IMR-90 (cell line): ENCODE results near the gene THOP1. TPM values are rescaled to one million over a fixed set of nuclear protein-coding genes. Genes with fewer than 3 reads are reported as not detected.

ENCODE experiments used
- ATAC-seq: fragments of 200-7000 bp; cut with Tn5 transposase; 2 replicates; pipeline ENCODE4 v1.9.1; 2020; ENCODE audit warnings: low read depth, mild to moderate bottlenecking, moderate library complexity
- BruUV-seq: library from RNA; stranded (reverse); fragments of 400-500 nt; replicated peaks from 2 replicates; lab custom pipeline; 2021; lab: Mats Ljungman, UMichigan
- CTCF ChIA-PET: fragments of 300-600 bp; formaldehyde crosslinking; extraction: SDS; loops from one replicate; lab custom pipeline; 2021; ENCODE audit warnings: antibody characterized with exemption; lab: Yijun Ruan, JAX
- POLR2A ChIA-PET: fragments of 300-600 bp; sonication (Branson Sonifier 250); formaldehyde crosslinking; loops from one replicate; lab custom pipeline; 2022; ENCODE audit warnings: antibody characterized with exemption; ENCODE audit not compliant: unreplicated experiment; lab: Charles Lee
- DNase-seq: peaks from one replicate; pipeline ENCODE4 v3.0.0; 2013
- H2AFZ ChIP-seq: replicated peaks from 2 replicates; pipeline ENCODE3; 2013; ENCODE audit warnings: low read length, mild to moderate bottlenecking; ENCODE audit not compliant: poor library complexity
- H2AK5ac ChIP-seq: 2 replicates; pipeline ENCODE4 v1.6.1; 2013; ENCODE audit warnings: low read depth, low read length, inconsistent platforms
- H2AK9ac ChIP-seq: replicated peaks from 2 replicates; pipeline ENCODE3; 2013; ENCODE audit warnings: mild to moderate bottlenecking, low read depth, low read length, moderate library complexity; ENCODE audit not compliant: poor library complexity
- H2BK120ac ChIP-seq: 2 replicates; pipeline ENCODE4 v1.6.1; 2013; ENCODE audit warnings: low read depth, low read length, inconsistent platforms
- H2BK15ac ChIP-seq: 3 replicates; pipeline ENCODE4 v1.6.1; 2013; ENCODE audit warnings: low read depth, low read length, inconsistent platforms
- H2BK20ac ChIP-seq: 2 replicates; pipeline ENCODE4 v1.6.1; 2013; ENCODE audit warnings: low read depth, mild to moderate bottlenecking, inconsistent platforms, low read length, moderate library complexity
- H2BK5ac ChIP-seq: 2 replicates; pipeline ENCODE4 v1.6.1; 2013; ENCODE audit warnings: mild to moderate bottlenecking, low read depth, low read length, inconsistent platforms; ENCODE audit not compliant: poor library complexity, severe bottlenecking
- H3K14ac ChIP-seq: replicated peaks from 2 replicates; pipeline ENCODE4 v1.6.1; 2013; ENCODE audit warnings: low read depth, low read length, inconsistent platforms
- H3K18ac ChIP-seq: 2 replicates; pipeline ENCODE4 v1.6.1; 2013; ENCODE audit warnings: low read depth, low read length, control low read depth
- H3K23ac ChIP-seq: 2 replicates; pipeline ENCODE4 v1.6.1; 2013; ENCODE audit warnings: low read depth, low read length, inconsistent platforms
- H3K27ac ChIP-seq: 2 replicates; pipeline ENCODE4 v1.5.1; 2013; ENCODE audit warnings: mild to moderate bottlenecking, control low read depth, low read length; ENCODE audit not compliant: insufficient read depth
- H3K27me3 ChIP-seq: 2 replicates; pipeline ENCODE4 v1.6.1; 2013; ENCODE audit warnings: low read length; ENCODE audit not compliant: control insufficient read depth, insufficient read depth
- H3K36me3 ChIP-seq: 2 replicates; pipeline ENCODE4 v1.6.1; 2013; ENCODE audit warnings: low read length, mixed read lengths; ENCODE audit not compliant: control insufficient read depth, insufficient read depth
- H3K4ac ChIP-seq: 2 replicates; pipeline ENCODE4 v1.6.1; 2013; ENCODE audit warnings: low read depth, low read length, inconsistent platforms
- H3K4me1 ChIP-seq: 2 replicates; pipeline ENCODE4 v1.6.1; 2013; ENCODE audit warnings: low read length, mixed read lengths; ENCODE audit not compliant: control insufficient read depth, insufficient read depth
- H3K4me2 ChIP-seq: 2 replicates; pipeline ENCODE4 v1.6.1; 2013; ENCODE audit warnings: low read depth, mild to moderate bottlenecking, control low read depth, low read length, moderate library complexity
- H3K4me3 ChIP-seq: 2 replicates; pipeline ENCODE4 v1.5.1; 2013; ENCODE audit warnings: low read depth, mild to moderate bottlenecking, control low read depth, low read length, moderate library complexity; ENCODE audit not compliant: insufficient read depth
- H3K56ac ChIP-seq: 2 replicates; pipeline ENCODE4 v1.6.1; 2013; ENCODE audit warnings: low read length, inconsistent platforms; ENCODE audit not compliant: insufficient read depth; ENCODE audit errors: extremely low read depth
- H3K79me1 ChIP-seq, 2 experiments: 2 replicates each; pipeline ENCODE4 v1.6.1; 2013; ENCODE audit warnings: low read length in 2 of 2, inconsistent platforms in 1 of 2, low read depth in 1 of 2
- H3K9ac ChIP-seq: 2 replicates; pipeline ENCODE4 v1.6.1; 2013; ENCODE audit warnings: low read depth, low read length, control low read depth
- H3K9me1 ChIP-seq: 2 replicates; pipeline ENCODE4 v1.6.1; 2013; ENCODE audit warnings: low read length, inconsistent platforms; ENCODE audit not compliant: insufficient read depth
- H3K9me3 ChIP-seq: 2 replicates; pipeline ENCODE4 v1.6.1; 2013; ENCODE audit warnings: low read length; ENCODE audit not compliant: control insufficient read depth, insufficient read depth
- H4K20me1 ChIP-seq: 2 replicates; pipeline ENCODE4 v1.6.1; 2013; ENCODE audit warnings: low read length, inconsistent platforms; ENCODE audit not compliant: insufficient read depth
- H4K5ac ChIP-seq: 2 replicates; pipeline ENCODE4 v1.6.1; 2013; ENCODE audit warnings: mild to moderate bottlenecking, low read depth, low read length, control low read depth
- H4K8ac ChIP-seq, 2 experiments: 2 replicates each; pipeline ENCODE4 v1.6.1; 2013; ENCODE audit warnings: low read depth in 2 of 2, low read length in 2 of 2, control low read depth in 1 of 2, inconsistent platforms in 1 of 2
- H4K91ac ChIP-seq: 2 replicates; pipeline ENCODE4 v1.6.1; 2013; ENCODE audit warnings: low read depth, low read length, inconsistent platforms; ENCODE audit not compliant: insufficient read depth
- BHLHE40 ChIP-seq: fragments of 150-350 bp; IDR thresholded peaks from 2 replicates; pipeline ENCODE4 v1.6.1; 2016; ENCODE audit warnings: mild to moderate bottlenecking, low read depth, low read length
- CEBPB ChIP-seq: IDR thresholded peaks from 2 replicates; pipeline ENCODE4 v1.6.1; 2012; ENCODE audit warnings: low read depth, low read length, improper control_type of control experiment
- CHD1 ChIP-seq: IDR thresholded peaks from 2 replicates; pipeline ENCODE4 v1.6.1; 2012; ENCODE audit warnings: low read depth, low read length, improper control_type of control experiment
- CTCF ChIP-seq: conservative IDR thresholded peaks from 2 replicates; pipeline ENCODE4 v1.5.1; 2012; ENCODE audit warnings: mild to moderate bottlenecking, low read depth, low read length, improper control_type of control experiment
- FOS ChIP-seq: fragments of 150-350 bp; IDR thresholded peaks from 2 replicates; pipeline ENCODE4 v1.6.1; 2016; ENCODE audit warnings: low read depth, low read length
- MAFK ChIP-seq: IDR thresholded peaks from 2 replicates; pipeline ENCODE4 v1.6.1; 2012; ENCODE audit warnings: low read depth, low read length, improper control_type of control experiment
- MAZ ChIP-seq: IDR thresholded peaks from 2 replicates; pipeline ENCODE4 v1.6.1; 2012; ENCODE audit warnings: low read depth, mild to moderate bottlenecking, low read length, improper control_type of control experiment, moderate library complexity, borderline replicate concordance
- MXI1 ChIP-seq: IDR thresholded peaks from 2 replicates; pipeline ENCODE4 v1.6.1; 2012; ENCODE audit warnings: low read depth, mild to moderate bottlenecking, low read length, moderate library complexity, borderline replicate concordance
- POLR2A ChIP-seq: IDR thresholded peaks from 2 replicates; pipeline ENCODE4 v1.6.1; 2012; ENCODE audit warnings: mild to moderate bottlenecking, low read depth, low read length
- RCOR1 ChIP-seq: IDR thresholded peaks from 2 replicates; pipeline ENCODE4 v1.6.1; 2012; ENCODE audit warnings: mild to moderate bottlenecking, low read length, improper control_type of control experiment; ENCODE audit not compliant: insufficient replicate concordance
- RFX5 ChIP-seq: IDR thresholded peaks from 2 replicates; pipeline ENCODE4 v1.8.0; 2012; ENCODE audit warnings: low read depth, mild to moderate bottlenecking, low read length, moderate library complexity
- USF2 ChIP-seq: fragments of 150-350 bp; IDR thresholded peaks from 2 replicates; pipeline ENCODE4 v1.6.1; 2017; ENCODE audit warnings: mild to moderate bottlenecking, antibody characterized with exemption, low read length, low read depth
- WGBS, 2 experiments: methylation state at CpG; one replicate each; pipeline versions ENCODE4 v1.1.5 to v1.1.7; 2013; ENCODE audit warnings: missing lambda C conversion rate in 2 of 2; ENCODE audit not compliant: insufficient read length in 1 of 2; ENCODE audit errors: extremely low coverage in 2 of 2; 5-methylcytosine and 5-hydroxymethylcytosine counted together
- dilution Hi-C: fragments of 300-500 bp; cut with HindIII; formaldehyde crosslinking; loops from one replicate; pipeline ENCODE4 v1.14.3; 2018; ENCODE audit warnings: low sequenced_read_pairs; ENCODE audit not compliant: unreplicated experiment
- in situ Hi-C: fragments of 300-500 bp; cut with MboI; formaldehyde crosslinking; loops from 3 replicates; pipeline ENCODE4 v1.14.3; 2019; ENCODE audit warnings: low sequenced_read_pairs, inconsistent platforms, mixed read lengths
- intact Hi-C: fragments of 100-400 bp; cut with micrococcal nuclease; formaldehyde crosslinking; loops from 2 replicates; pipeline ENCODE4 v1.10.0; 2022
- polyA plus RNA-seq, 3 experiments: library from polyadenylated mRNA; depleted of rRNA; stranded (reverse); fragments of >200 nt; gene quantifications; 2 replicates each; pipeline ENCODE4 v1.2.3, GENCODE V29; 2012; ENCODE audit warnings: low replicate concordance in 1 of 3
- total RNA-seq: library from RNA; depleted of rRNA; stranded (reverse); fragments of >200 nt; gene quantifications from 2 replicates; pipeline ENCODE4 v1.2.3, GENCODE V29; 2012

The THOP1 gene
- total and polyA plus RNA-seq, 2 of the 4 experiments (the other 2 are of a cell fraction) = 57.5 to 91.9 TPM

GRCh38 chr19:2782936-2783780, 2.1 kb upstream of the THOP1 start, which contains the start of gene SGTA:
SGTA (minus strand) TSS chr19:2783273; CDS start chr19:2769068, 14,205 bp downstream.
- intact Hi-C loops = loop anchor here (2.0 kb wide), 1 partner anchor 42 kb away; the partner anchor contains the start of gene SLC39A3
- H3K4me3 ChIP-seq = peak within 1 kb of the TSS; percentile 81
- peak within 1 kb of the TSS; percentile 58 for H3K27ac ChIP-seq
- H3K23ac ChIP-seq = peak within 1 kb of the TSS; percentile 90
- ATAC-seq (peak; percentile 76), DNase-seq (peak; percentile 99)
- H3K79me1 ChIP-seq = peaks cover 17 to 68% of the 10 kb centered on the region in 2 experiments; a peak in 3 of 4 replicates
- no peak for TF ChIP-seq CHD1
- peak; percentile 35 for TF ChIP-seq RCOR1
- TF ChIP-seq FOS = peak; percentile 92
- peak; percentile 73; the same call in 1 of the 2 replicates for TF ChIP-seq POLR2A
- TF ChIP-seq MXI1 = peak; percentile 98
- TF ChIP-seq CTCF = peak; percentile 66
- TF ChIP-seq MAFK = no peak
- no peak for TF ChIP-seq RFX5
- TF ChIP-seq CEBPB = peak; percentile 98
- TF ChIP-seq BHLHE40 = no peak
- no peak for TF ChIP-seq MAZ
- peak; percentile 100 for TF ChIP-seq USF2
- WGBS, 2 experiments = 0% methylated on average over 17 of the region's 68 CpGs; no CpG with 5 or more reads in 1 of the 2 experiments
- no peaks in the 10 kb centered on the region for H3K36me3 ChIP-seq
- peak within 1 kb of the TSS; percentile 96 for H2AK9ac ChIP-seq
- peak within 1 kb of the TSS; percentile 40; the same call in 1 of the 2 replicates for H3K56ac ChIP-seq
- no peaks in the 10 kb centered on the region for H3K9me3 ChIP-seq
- H3K9me1 ChIP-seq = no peaks in the 10 kb centered on the region
- H3K4me2 ChIP-seq = peak within 1 kb of the TSS; percentile 99
- H4K91ac ChIP-seq = peak within 1 kb of the TSS; percentile 56
- H4K5ac ChIP-seq = peak within 1 kb of the TSS; percentile 9; the same call in 1 of the 2 replicates
- peak within 1 kb of the TSS; percentile 94 for H2AFZ ChIP-seq
- peaks cover 48% of the 10 kb centered on the region for H4K20me1 ChIP-seq
- BruUV-seq = no TSS peak
- peak within 1 kb of the TSS; percentile 64 for H2AK5ac ChIP-seq
- peak within 1 kb of the TSS; percentile 41; the same call in 1 of the 2 replicates for H2BK120ac ChIP-seq
- peak within 1 kb of the TSS; percentile 77 for H3K14ac ChIP-seq
- ChIA-PET POLR2A (no interaction called here), CTCF (no interaction called here)
- H3K9ac ChIP-seq = peak within 1 kb of the TSS; percentile 76
- H2BK20ac ChIP-seq = peak within 1 kb of the TSS; percentile 20; the same call in 1 of the 2 replicates
- no peaks in the 10 kb centered on the region for H3K27me3 ChIP-seq
- H3K4me1 ChIP-seq = peaks cover 4% of the 10 kb centered on the region; the same call in 1 of the 2 replicates
- H2BK5ac ChIP-seq = peak within 1 kb of the TSS; percentile 25
- in situ Hi-C loops = no loop called here
- peak within 1 kb of the TSS; percentile 50 to 96 for H4K8ac ChIP-seq
- H2BK15ac ChIP-seq = peak within 1 kb of the TSS; percentile 2; the same call in 1 of the 3 replicates
- no peak within 1 kb of the TSS for H3K18ac ChIP-seq
- dilution Hi-C loops = no loop called here
- peak within 1 kb of the TSS; percentile 83 for H3K4ac ChIP-seq
